Muscle layer of colon (tissue), 2 donors: ENCODE results near the gene OPRD1.
A peak's percentile ranks its signal among the peaks of the same experiment; 100 is the strongest.
"Not testable (repeated sequence)": the region's sequence is repeated elsewhere in the genome, so short reads cannot be mapped to it uniquely, and the experiment has no call there.

ENCODE experiments used
- H3K27ac ChIP-seq: one replicate; pipeline ENCODE4 v1.7.0; 2013; ENCODE audit warnings: low read depth, mild to moderate bottlenecking, low read length, moderate library complexity
- H3K27me3 ChIP-seq, 2 donors: one replicate each; pipeline ENCODE4 v1.7.0; 2013; ENCODE audit warnings: low read length in 2 of 2, mild to moderate bottlenecking in 2 of 2; ENCODE audit not compliant: insufficient read depth in 2 of 2, control insufficient read depth in 1 of 2
- H3K36me3 ChIP-seq: one replicate; pipeline ENCODE4 v1.7.0; 2013; ENCODE audit warnings: mild to moderate bottlenecking, low read length; ENCODE audit not compliant: insufficient read depth
- H3K4me1 ChIP-seq: one replicate; pipeline ENCODE4 v1.7.0; 2013; ENCODE audit warnings: mild to moderate bottlenecking, low read length; ENCODE audit not compliant: insufficient read depth
- H3K4me3 ChIP-seq, 2 donors: one replicate each; pipeline ENCODE4 v1.7.0; 2013; ENCODE audit warnings: low read length in 2 of 2, low read depth in 1 of 2, mild to moderate bottlenecking in 1 of 2, moderate library complexity in 1 of 2
- H3K9ac ChIP-seq: one replicate; pipeline ENCODE4 v1.7.0; 2013; ENCODE audit warnings: low read length
- H3K9me3 ChIP-seq: one replicate; pipeline ENCODE4 v1.7.0; 2013; ENCODE audit warnings: mild to moderate bottlenecking, low read length
- donor health status: abdominal sarcoma.
- donor health status: Adenocarcinoma of cecum.

Gene OPRD1

DNA sequence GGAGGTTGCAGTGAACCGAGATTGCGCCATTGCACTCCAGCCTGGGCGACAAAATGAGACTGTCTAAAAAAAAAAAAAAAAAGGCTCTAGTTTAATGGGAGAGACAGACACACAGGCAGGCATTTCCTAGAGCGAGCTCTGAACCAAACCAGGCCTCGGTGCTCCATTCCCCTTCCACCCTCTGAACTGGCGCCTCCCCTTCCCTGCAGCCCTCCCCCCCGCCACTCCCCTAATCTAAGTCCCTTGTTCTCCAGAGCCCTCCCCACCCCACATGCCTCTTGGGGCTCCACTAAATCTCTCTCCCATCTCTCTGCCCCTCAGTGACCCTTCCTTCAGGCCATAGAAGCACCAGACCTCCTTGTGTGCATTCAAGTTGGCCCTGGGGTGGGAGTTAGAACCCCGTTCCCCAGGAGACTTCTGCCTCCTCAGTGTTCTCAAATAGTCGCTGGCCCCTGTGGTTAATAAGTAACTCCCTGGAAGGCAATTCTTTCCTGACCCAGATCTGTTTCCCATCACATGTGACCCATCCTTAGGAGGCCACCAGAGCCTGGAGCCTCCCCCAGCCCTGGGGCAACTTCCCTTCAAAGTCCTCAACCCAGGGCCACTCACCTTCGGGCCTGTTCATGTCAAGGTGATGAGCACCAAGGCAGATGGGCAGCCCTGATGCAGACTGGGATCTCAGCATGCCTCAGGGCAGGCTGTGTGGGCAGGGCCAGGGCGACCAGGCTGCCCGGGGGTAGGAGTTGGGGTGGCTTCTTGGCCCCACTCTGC, 59.8 kb downstream of the OPRD1 start:
- no peaks in the 10 kb centered on the region for H3K4me1 ChIP-seq
- no peak overlapping the region for H3K9ac ChIP-seq
- no peaks in the 10 kb centered on the region for H3K9me3 ChIP-seq
- no peaks in the 10 kb centered on the region for H3K27me3 ChIP-seq
- H3K27ac ChIP-seq: no peak overlapping the region
- no peaks in the 10 kb centered on the region for H3K36me3 ChIP-seq
- no peak overlapping the region for H3K4me3 ChIP-seq

GRCh38 chr1:28875134-28875533, 63.2 kb downstream of the OPRD1 start:
- not testable (repeated sequence) for H3K9ac ChIP-seq, H3K36me3 ChIP-seq, H3K4me1 ChIP-seq, H3K27ac ChIP-seq, H3K27me3 ChIP-seq, H3K4me3 ChIP-seq, H3K9me3 ChIP-seq

- Histone ChIP-seq H3K27me3 (no peaks in the 10 kb centered on the region), H3K27ac (no peak overlapping the region), H3K4me1 (peaks cover 2% of the 10 kb centered on the region), H3K9ac (no peak overlapping the region), H3K36me3 (no peaks in the 10 kb centered on the region), H3K9me3 (no peaks in the 10 kb centered on the region), H3K4me3 (no peak overlapping the region)
Measured at GRCh38 chr1:28877132-28877781, 65.3 kb downstream of the OPRD1 start.

GRCh38 chr1:28878796-28879195, 66.8 kb downstream of the OPRD1 start:
- Histone ChIP-seq H3K27ac (no peak overlapping the region), H3K27me3 (no peaks in the 10 kb centered on the region), H3K4me3 (no peak overlapping the region), H3K36me3 (no peaks in the 10 kb centered on the region), H3K9me3 (no peaks in the 10 kb centered on the region), H3K4me1 (peaks cover 5% of the 10 kb centered on the region), H3K9ac (no peak overlapping the region)

GRCh38 chr1:28882009-28882628, 70.1 kb downstream of the OPRD1 start:
- Histone ChIP-seq H3K4me3 (no peak overlapping the region), H3K4me1 (peaks cover 17% of the 10 kb centered on the region), H3K27ac (no peak overlapping the region)

GRCh38 chr1:28883242-28883616, 71.3 kb downstream of the OPRD1 start:
- Histone ChIP-seq H3K4me1 (peaks cover 23% of the 10 kb centered on the region), H3K9ac (no peak overlapping the region), H3K27me3 (no peaks in the 10 kb centered on the region), H3K9me3 (no peaks in the 10 kb centered on the region), H3K36me3 (no peaks in the 10 kb centered on the region), H3K4me3 (no peak overlapping the region), H3K27ac (no peak overlapping the region)

More at GRCh38 chr1:28882009-28882628, 70.1 kb downstream of the OPRD1 start:
- Histone ChIP-seq H3K9me3 (no peaks in the 10 kb centered on the region), H3K9ac (no peak overlapping the region), H3K36me3 (no peaks in the 10 kb centered on the region), H3K27me3 (no peaks in the 10 kb centered on the region)

GRCh38 chr1:28885472-28885877, 73.5 kb downstream of the OPRD1 start:
- no peaks in the 10 kb centered on the region for H3K27me3 ChIP-seq
- no peak overlapping the region for H3K9ac ChIP-seq
- no peaks in the 10 kb centered on the region for H3K36me3 ChIP-seq
- H3K27ac ChIP-seq: peak overlapping the region; percentile 29
- no peak overlapping the region for H3K4me3 ChIP-seq
- no peaks in the 10 kb centered on the region for H3K9me3 ChIP-seq
- peaks cover 33% of the 10 kb centered on the region for H3K4me1 ChIP-seq

- H3K36me3 ChIP-seq: no peaks in the 10 kb centered on the region
- H3K9me3 ChIP-seq: no peaks in the 10 kb centered on the region
- H3K4me3 ChIP-seq: peak overlapping the region in 1 of 2 donors; percentile 58
- peak overlapping the region; percentile 29 for H3K27ac ChIP-seq
- no peaks in the 10 kb centered on the region for H3K27me3 ChIP-seq
- H3K9ac ChIP-seq: no peak overlapping the region
- H3K4me1 ChIP-seq: peaks cover 33% of the 10 kb centered on the region
Measured at GRCh38 chr1:28885977-28886730, 74.2 kb downstream of the OPRD1 start.

DNA sequence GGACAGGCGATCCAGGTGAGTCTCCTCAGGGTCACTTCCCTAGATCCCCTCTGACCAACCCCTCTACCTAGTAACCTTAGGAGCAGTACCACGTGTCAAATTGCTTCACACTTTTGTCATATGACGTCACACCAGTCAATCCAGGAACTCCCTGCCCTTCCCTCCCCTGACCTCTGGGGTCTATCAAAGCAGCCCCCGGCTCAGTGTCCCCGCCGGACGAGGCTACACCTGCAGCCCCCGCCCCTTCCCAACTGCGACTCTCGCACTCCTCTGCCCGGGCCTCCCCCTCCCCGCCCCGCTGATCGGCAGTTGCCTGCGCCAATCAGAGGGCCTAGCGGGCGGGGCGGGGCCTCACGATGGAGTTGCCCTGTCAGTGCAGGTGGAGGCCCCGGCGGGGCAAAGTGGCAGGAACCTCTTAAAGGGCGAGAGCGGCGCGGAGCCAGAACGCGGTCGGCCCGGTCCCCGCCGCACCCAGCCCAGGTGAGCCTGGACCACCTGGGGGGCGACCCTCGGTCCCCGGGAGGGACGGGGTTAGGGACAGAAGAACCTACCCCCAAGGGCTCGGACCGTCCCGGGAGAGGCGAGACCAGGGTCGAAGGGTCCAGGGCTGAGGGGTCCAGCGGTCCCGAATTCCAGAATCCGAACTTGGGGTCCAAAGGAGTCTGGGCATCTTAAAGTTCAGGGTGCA, 74.9 kb downstream of the OPRD1 start:
- no peaks in the 10 kb centered on the region for H3K9me3 ChIP-seq
- H3K9ac ChIP-seq: peak overlapping the region; percentile 82
- no peaks in the 10 kb centered on the region for H3K27me3 ChIP-seq
- H3K36me3 ChIP-seq: no peaks in the 10 kb centered on the region
- peak overlapping the region; percentile 29 for H3K27ac ChIP-seq
- peak overlapping the region; percentile 58 to 99 for H3K4me3 ChIP-seq
- H3K4me1 ChIP-seq: peaks cover 33% of the 10 kb centered on the region

- no peaks in the 10 kb centered on the region for H3K27me3 ChIP-seq
- peak overlapping the region; percentile 29 for H3K27ac ChIP-seq
- peak overlapping the region; percentile 82 for H3K9ac ChIP-seq
- peaks cover 29% of the 10 kb centered on the region for H3K4me1 ChIP-seq
- H3K36me3 ChIP-seq: no peaks in the 10 kb centered on the region
- H3K4me3 ChIP-seq: peak overlapping the region; percentile 58 to 99
- H3K9me3 ChIP-seq: no peaks in the 10 kb centered on the region
Measured at GRCh38 chr1:28887419-28887834, 75.5 kb downstream of the OPRD1 start.
